MM.1S (cell line): ENCODE results near the gene KLC4.

Experiments used
- CTCF ChIP-seq: fragments of 300-600 bp; sonication (generic); IDR thresholded peaks from 2 replicates; pipeline ENCODE4 v1.5.1; 2016; ENCODE audit warnings: antibody characterized with exemption, low read length, mixed read lengths
- EZH2phosphoT487 ChIP-seq: fragments of 300-600 bp; sonication (generic); IDR thresholded peaks from 2 replicates; pipeline ENCODE4 v1.6.1; 2018; ENCODE audit warnings: antibody characterized with exemption, low read length

GRCh38 chr6:43019152-43019551 lies 40.3 kb upstream of the KLC4 start:
- TF ChIP-seq CTCF (no peak), EZH2phosphoT487 (no peak)
